ENCODE measurements around the gene EPN1. TPM values are rescaled to one million over a fixed set of nuclear protein-coding genes. Genes with fewer than 3 reads are reported as not detected.

The EPN1 gene
- total and polyA plus RNA-seq, 9 of the 15 experiments (the other 6 are each of a cell fraction or from before 2014, with no cell fraction given): 0.08 to 138 (median 12.7) TPM

- TF ChIP-seq SP1 (CRISPR knock-in tag; IDR thresholded peaks at IDR 0.05): no peak
- TF ChIP-seq EP400 (IDR thresholded peaks at IDR 0.05): peak; percentile 80
- TF ChIP-seq KAT7 (CRISPR knock-in tag; IDR thresholded peaks at IDR 0.05; ENCODE audit: borderline replicate concordance): peak; percentile 77; the same call in 1 of the 2 replicates
- TF ChIP-seq ZSCAN29 (IDR thresholded peaks at IDR 0.05): no peak
These were observed 19.4 kb upstream of the EPN1 start (continued) for GRCh38 chr19:55655648-55656040.

GRCh38 chr19:55656552-55656951 is 18.5 kb upstream of the EPN1 start:
- intact Hi-C loops (cut with micrococcal nuclease): no loop called here
- BruUV-seq (replicated peaks): no TSS peak

More at GRCh38 chr19:55656552-55656951, 18.5 kb upstream of the EPN1 start:
- FAIRE-seq (no peak), ATAC-seq (no peak), DNase-seq (ENCODE audit: extremely low read depth in 1 of 4, low spot score in 3 of 4) (no peak)
- H3K79me2 ChIP-seq (ENCODE audit: control insufficient read depth, insufficient read depth, low read length): peaks cover 67% of the 10 kb centered on the region
- no peaks in the 10 kb centered on the region for H3K9me3 ChIP-seq (replicated peaks; ENCODE audit: control insufficient read depth, insufficient read depth, low read depth, low read length)
- peak overlapping the region; percentile 70 for H3K4me3 ChIP-seq
- H2AFZ ChIP-seq (ENCODE audit: low read depth, low read length): no peak overlapping the region
- peaks cover 20 to 50% of the 10 kb centered on the region in 2 experiments; a peak in 4 of 5 replicates for H3K4me1 ChIP-seq (replicated peaks in 1 of 2; ENCODE audit: control insufficient read depth in 2 of 2, insufficient read depth in 2 of 2, low read length in 2 of 2)
- in situ Hi-C loops (cut with MboI): no loop called here
- H3K27ac ChIP-seq (ENCODE audit: extremely low read depth, low read depth, low read length): peak overlapping the region; percentile 100
- no peaks in the 10 kb centered on the region for H3K27me3 ChIP-seq (ENCODE audit: control insufficient read depth in 2 of 2, insufficient read depth in 2 of 2, low read length in 2 of 2)
- H3K9ac ChIP-seq (ENCODE audit: insufficient read depth in 1 of 2, low read depth in 2 of 2, low read length in 2 of 2): peak overlapping the region; percentile 98 to 99
- H3K36me3 ChIP-seq (ENCODE audit: control insufficient read depth, insufficient read depth, low read length): peaks cover 72% of the 10 kb centered on the region
- TF ChIP-seq ZNF512 (tag; IDR thresholded peaks at IDR 0.05) (no peak), RBBP5 (IDR thresholded peaks at IDR 0.05; ENCODE audit: borderline replicate concordance, insufficient read depth, low read length, poor library complexity, severe bottlenecking) (peak; percentile 8), CXXC5 (CRISPR knock-in tag; IDR thresholded peaks at IDR 0.05) (no peak), NCOA6 (IDR thresholded peaks at IDR 0.05) (no peak), FOXJ3 (CRISPR knock-in tag; IDR thresholded peaks at IDR 0.05) (no peak)
- WGBS (ENCODE audit: insufficient coverage, low coverage, missing lambda C conversion rate): 5% methylated on average over 7 of the region's 7 CpGs
- peak overlapping the region; percentile 99 for H3K4me2 ChIP-seq (ENCODE audit: insufficient read depth, low read length)
- POLR2A ChIA-PET: interaction anchor here (0.7 to 3.5 kb wide), 8 partner anchors 8 to 249 kb away, joined by 3 to 21 read pairs (median 7); partner anchors contain the start of gene UBE2S
- CTCF ChIA-PET (ENCODE audit: low intra/inter-chr PET ratio): no interaction called here
- H4K20me1 ChIP-seq (replicated peaks; ENCODE audit: control insufficient read depth, insufficient read depth, low read length): peaks cover 46% of the 10 kb centered on the region
- peaks cover 6% of the 10 kb centered on the region for H3K9me1 ChIP-seq (ENCODE audit: control insufficient read depth, insufficient read depth, low read length)
